ENCODE results near the gene BTN3A1.
"Not testable (repeated sequence)": the region's sequence is repeated elsewhere in the genome, so short reads cannot be mapped to it uniquely, and the experiment has no call there.

The BTN3A1 gene

GRCh38 chr6:26366504-26366903 lies 35.6 kb upstream of the BTN3A1 start:
- no peak overlapping the region; the same call in 1 of the 2 replicates for H3K4me3 ChIP-seq (ENCODE audit: low read depth, low read length)
- TF ChIP-seq, protein P1, sequence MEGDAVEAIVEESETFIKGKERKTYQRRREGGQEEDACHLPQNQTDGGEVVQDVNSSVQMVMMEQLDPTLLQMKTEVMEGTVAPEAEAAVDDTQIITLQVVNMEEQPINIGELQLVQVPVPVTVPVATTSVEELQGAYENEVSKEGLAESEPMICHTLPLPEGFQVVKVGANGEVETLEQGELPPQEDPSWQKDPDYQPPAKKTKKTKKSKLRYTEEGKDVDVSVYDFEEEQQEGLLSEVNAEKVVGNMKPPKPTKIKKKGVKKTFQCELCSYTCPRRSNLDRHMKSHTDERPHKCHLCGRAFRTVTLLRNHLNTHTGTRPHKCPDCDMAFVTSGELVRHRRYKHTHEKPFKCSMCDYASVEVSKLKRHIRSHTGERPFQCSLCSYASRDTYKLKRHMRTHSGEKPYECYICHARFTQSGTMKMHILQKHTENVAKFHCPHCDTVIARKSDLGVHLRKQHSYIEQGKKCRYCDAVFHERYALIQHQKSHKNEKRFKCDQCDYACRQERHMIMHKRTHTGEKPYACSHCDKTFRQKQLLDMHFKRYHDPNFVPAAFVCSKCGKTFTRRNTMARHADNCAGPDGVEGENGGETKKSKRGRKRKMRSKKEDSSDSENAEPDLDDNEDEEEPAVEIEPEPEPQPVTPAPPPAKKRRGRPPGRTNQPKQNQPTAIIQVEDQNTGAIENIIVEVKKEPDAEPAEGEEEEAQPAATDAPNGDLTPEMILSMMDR (IDR thresholded peaks at IDR 0.05; ENCODE audit: control insufficient read depth, extremely low read depth, insufficient read depth): no peak
- no peak for DNase-seq (ENCODE audit: low read depth)

DNA sequence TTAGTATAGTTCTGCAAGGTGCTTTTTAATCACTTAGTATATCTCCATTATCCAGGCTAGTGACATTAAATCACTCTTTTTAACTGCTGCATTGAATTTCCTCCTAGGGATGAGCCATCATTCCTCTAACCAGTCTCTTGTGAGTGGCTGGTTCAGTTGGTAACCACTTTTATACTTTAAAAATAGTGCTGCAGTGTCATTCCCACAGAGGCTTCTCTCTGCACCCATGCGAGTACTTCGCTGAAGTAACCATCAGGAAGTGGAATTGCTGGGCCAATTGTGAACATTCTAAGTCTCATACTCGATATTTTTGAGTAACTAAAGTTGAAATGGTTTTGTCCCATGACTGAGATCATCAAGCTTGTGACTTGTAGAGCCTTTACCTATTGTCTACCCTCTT lies 35.0 kb upstream of the BTN3A1 start:
- no peak for DNase-seq (ENCODE audit: low read depth)
- TF ChIP-seq, protein P1 (IDR thresholded peaks at IDR 0.05; ENCODE audit: control insufficient read depth, extremely low read depth, insufficient read depth): no peak
- H3K4me3 ChIP-seq (ENCODE audit: low read depth, low read length): no peak overlapping the region

GRCh38 chr6:26371813-26372212 lies 30.3 kb upstream of the BTN3A1 start:
- DNase-seq (ENCODE audit: low read depth); H3K4me3 ChIP-seq (ENCODE audit: low read depth, low read length): not testable (repeated sequence)

DNA sequence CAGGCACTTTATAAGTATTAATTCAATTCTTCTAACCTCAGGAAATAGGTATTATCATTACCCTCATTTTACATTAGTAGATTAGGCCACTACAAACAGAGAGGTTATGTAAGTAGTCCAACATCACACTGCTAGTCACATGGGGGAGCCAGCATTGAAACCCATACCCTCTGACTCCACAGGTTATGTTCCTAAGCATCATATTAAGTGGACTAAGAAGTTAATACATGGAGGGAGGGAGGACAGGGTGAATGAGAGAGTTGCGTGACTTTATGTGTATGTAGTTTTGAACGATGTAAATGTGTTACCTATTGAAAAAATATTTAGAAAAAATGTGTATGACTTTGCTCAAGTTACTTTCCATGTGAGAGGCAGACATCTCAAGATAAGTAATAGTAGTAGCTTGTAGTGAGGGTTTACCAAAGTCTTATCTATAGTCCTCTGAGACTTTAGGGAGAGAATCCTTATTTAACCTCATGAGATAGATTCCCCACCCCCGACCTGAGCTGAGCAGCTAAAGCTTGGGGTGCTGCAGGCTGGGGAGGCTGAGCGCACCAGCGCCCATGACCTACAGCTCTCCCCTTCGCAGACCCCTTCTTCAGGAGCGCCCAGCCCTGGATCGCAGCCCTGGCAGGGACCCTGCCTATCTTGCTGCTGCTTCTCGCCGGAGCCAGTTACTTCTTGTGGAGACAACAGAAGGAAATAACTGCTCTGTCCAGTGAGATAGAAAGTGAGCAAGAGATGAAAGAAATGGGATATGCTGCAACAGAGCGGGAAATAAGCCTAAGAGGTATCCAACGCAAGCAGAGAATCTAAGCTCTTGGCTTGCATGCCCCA lies 29.5 kb upstream of the BTN3A1 start:
- DNase-seq (ENCODE audit: low read depth): no peak
- H3K4me3 ChIP-seq (ENCODE audit: low read depth, low read length): no peak overlapping the region
- TF ChIP-seq, protein P1 (IDR thresholded peaks at IDR 0.05; ENCODE audit: control insufficient read depth, extremely low read depth, insufficient read depth): no peak

DNA sequence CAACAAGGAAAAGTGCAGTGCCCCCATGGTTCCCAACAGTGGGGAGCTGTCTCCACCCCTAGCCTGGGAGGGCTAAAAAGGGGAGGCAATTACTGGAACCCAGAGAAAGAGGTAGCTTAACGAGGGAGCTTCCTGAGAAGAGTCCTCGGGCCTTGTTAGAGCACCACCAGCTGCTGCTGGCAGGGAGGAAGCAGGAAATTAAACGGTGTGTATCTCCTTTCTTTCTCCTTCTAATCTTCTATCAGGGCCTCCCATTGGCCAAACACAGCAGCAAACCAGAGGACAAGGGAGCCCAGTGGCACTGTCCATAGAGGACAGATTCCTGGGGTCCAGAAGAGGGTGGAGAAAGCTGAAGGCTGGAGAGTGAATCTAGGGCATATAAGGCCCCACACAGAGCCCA lies 26.8 kb upstream of the BTN3A1 start:
- no peak overlapping the region for H3K4me3 ChIP-seq (ENCODE audit: low read depth, low read length)
- no peak for DNase-seq (ENCODE audit: low read depth)
- TF ChIP-seq, protein P1 (IDR thresholded peaks at IDR 0.05; ENCODE audit: control insufficient read depth, extremely low read depth, insufficient read depth): no peak

DNA sequence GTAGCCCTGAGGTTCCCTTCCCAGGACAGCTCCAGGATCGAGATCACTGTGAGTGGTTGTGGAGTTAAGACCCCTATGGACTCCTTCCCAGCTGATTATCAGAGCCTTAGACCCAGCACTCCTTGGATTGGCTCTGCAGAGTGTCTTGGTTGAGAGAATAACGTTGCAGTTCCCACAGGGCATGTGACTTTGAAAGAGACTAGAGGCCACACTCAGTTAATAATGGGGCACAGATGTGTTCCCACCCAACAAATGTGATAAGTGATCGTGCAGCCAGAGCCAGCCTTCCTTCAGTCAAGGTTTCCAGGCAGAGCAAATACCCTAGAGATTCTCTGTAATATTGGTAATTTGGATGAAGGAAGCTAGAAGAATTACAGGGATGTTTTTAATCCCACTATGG lies 24.4 kb upstream of the BTN3A1 start:
- TF ChIP-seq, protein P1 (IDR thresholded peaks at IDR 0.05; ENCODE audit: control insufficient read depth, extremely low read depth, insufficient read depth): no peak
- DNase-seq (ENCODE audit: low read depth): no peak
- H3K4me3 ChIP-seq (ENCODE audit: low read depth, low read length): no peak overlapping the region

GRCh38 chr6:26378143-26378542 lies 23.9 kb upstream of the BTN3A1 start:
- not testable (repeated sequence) for DNase-seq (ENCODE audit: low read depth); H3K4me3 ChIP-seq (ENCODE audit: low read depth, low read length)

- no peak for DNase-seq (ENCODE audit: low read depth)
- TF ChIP-seq, protein P1 (IDR thresholded peaks at IDR 0.05; ENCODE audit: control insufficient read depth, extremely low read depth, insufficient read depth): no peak
- H3K4me3 ChIP-seq (ENCODE audit: low read depth, low read length): no peak overlapping the region
These were observed 22.8 kb upstream of the BTN3A1 start for GRCh38 chr6:26379292-26379691.

Measured in LNCaP clone FGC (cell line).